HG02759 (cell line): ENCODE data around the gene DYRK1A.

ENCODE experiments used
- ATAC-seq: cut with Tn5 transposase; IDR thresholded peaks from one replicate; pipeline ENCODE4 v1.9.1; 2021; ENCODE audit warnings: mild to moderate bottlenecking, moderate library complexity; ENCODE audit not compliant: unreplicated experiment

DYRK1A gene

DNA sequence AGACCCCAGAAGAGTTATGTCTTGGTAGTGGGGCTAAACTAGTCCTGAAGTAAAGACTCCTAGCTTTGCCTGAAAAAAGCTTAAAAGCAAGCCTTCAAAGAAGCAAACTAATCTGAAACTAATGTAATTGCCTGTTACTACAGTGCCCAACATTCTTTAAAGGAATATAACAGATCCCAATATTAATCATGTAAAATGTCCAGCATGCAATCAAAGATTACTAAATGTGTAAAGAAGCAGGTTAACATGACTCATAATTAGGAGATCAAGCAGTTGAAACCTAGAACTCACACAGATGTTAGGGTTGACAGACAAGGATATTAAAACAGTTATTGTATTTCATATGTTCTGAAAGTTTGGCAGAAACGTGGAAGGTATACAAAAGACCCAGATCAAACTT, 17.8 kb downstream of the DYRK1A start:
- ATAC-seq = no peak

DNA sequence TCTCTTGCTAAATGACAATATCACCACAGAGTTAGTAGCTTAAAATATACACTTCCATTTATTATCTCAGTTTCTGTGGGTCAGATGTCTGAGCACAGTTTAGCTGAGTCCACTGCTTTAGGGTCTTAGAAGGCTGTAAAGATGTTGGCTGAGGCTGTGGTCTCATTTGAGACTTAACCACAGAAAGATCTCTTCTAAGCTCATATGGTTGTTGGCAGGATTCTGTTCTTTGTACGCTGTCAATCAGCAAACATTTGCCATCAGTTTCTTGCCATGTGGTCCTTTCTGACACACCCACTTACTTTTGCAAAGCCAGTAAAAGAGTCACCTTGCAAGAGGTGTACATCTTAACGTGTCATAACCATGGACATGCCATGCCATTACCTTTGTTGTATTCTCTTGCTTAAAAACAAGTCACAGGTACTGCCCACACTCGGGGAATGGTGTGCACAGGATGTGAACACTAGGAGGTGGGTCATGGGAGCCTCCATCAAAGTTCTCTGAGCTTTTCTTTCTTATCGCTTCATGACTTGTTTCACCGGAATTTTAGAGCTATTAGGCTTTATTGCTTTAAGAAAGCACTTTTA, 18.7 kb downstream of the DYRK1A start:
- ATAC-seq = no peak

- ATAC-seq = no peak
These were observed 19.6 kb downstream of the DYRK1A start for GRCh38 chr21:37386151-37386550.

DNA sequence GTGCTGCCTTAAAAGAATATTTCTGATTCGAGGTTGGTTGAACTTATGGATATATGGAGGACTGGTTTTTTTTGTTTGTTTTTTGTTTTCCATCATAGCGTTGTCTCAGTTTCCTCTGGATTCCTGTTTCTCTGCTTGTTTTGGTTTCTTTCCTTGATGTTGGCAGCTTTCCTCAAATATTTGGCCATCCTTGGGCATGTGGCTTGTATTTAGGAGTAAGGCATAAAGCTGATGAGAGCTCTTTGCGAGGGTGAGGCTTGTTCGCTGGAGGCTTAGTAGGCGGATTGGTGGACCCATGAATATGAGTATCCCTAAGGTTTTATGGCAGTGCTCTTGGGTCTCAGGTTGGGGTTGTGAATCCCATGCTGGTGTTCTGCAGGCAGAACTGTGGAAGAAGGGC, 22.9 kb downstream of the DYRK1A start:
- no peak for ATAC-seq

- no peak for ATAC-seq
These were observed 25.1 kb downstream of the DYRK1A start for GRCh38 chr21:37391666-37392065.

DNA sequence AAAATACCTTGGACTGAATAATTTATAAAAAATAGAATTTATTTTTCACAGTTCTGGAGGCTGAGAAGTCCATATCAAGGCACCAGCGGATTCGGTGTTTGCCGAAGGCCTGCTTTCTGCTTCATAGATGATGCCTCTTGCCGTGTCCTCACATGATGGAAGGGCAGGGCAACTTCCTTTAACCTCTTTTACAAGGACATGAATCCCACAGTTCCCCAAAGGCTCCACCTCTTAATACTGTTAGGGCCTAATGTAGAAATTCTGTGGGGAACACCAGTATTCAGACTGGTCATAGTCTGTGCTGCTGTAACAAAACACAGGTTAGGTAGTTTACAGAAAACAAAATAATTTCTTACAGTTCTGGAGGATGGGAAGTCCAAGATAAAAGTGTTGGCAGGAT, 25.9 kb downstream of the DYRK1A start:
- ATAC-seq = no peak

DNA sequence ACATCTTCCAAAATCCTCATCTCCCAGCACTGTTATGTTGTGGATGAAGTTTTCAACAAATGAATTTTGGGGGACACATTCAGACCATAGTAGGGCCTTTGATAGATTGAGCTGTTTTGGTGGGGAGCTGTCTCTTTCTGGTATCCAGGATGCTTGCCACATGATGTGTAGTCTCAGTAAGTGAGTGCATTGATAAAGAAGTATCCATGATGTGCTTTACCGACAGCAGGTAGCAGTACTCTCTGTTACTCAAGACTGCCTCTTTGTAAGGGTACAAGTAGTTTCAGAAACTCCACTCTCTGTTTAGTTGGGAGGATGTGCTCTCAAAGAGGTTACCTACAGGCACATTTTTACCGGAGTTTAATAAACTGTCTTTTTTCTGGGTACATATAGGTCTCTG, 26.5 kb downstream of the DYRK1A start:
- ATAC-seq = no peak

GRCh38 chr21:37393786-37394185, 27.2 kb downstream of the DYRK1A start:
- ATAC-seq = no peak

DNA sequence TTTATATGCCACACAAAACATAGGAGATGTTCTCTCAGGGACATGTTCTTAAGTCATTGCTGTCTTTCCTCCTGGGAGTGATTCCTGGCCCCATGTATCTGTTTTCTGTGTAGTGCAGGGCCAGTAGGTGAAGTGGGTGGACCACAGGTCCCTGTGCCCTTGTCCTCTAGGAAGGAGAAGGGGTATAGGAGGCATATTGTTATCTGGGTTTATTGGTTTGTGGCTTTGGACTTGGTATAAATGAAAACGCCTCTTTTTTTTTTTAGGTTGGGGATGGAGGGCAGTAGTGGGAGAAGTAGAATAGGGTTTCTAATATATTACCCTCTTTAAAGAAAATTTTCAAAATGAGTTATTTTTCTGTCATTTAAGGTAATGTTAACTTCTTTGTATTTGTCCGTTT, 29.4 kb downstream of the DYRK1A start:
- no peak for ATAC-seq

DNA sequence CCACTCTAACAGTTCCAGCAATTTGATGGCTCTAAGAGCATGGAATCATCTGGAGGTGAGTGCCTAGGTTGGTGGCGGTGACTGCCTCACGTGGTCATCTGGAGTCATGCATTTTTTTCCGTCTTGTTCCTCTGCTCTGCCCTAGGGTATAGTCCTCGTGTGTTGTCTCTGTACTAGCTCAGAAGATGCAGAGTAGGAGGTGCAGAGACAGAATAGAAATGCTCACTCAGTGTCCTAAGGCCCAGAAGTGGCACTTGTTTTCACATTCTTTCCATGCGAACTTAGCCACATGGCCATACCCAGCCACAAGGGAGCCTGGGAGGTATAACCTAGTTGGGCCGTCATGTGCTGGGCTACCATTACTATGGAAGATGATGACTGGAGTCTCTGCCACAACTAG, 30.3 kb downstream of the DYRK1A start:
- ATAC-seq = no peak

GRCh38 chr21:37398697-37399096, 32.1 kb downstream of the DYRK1A start:
- ATAC-seq = no peak

DNA sequence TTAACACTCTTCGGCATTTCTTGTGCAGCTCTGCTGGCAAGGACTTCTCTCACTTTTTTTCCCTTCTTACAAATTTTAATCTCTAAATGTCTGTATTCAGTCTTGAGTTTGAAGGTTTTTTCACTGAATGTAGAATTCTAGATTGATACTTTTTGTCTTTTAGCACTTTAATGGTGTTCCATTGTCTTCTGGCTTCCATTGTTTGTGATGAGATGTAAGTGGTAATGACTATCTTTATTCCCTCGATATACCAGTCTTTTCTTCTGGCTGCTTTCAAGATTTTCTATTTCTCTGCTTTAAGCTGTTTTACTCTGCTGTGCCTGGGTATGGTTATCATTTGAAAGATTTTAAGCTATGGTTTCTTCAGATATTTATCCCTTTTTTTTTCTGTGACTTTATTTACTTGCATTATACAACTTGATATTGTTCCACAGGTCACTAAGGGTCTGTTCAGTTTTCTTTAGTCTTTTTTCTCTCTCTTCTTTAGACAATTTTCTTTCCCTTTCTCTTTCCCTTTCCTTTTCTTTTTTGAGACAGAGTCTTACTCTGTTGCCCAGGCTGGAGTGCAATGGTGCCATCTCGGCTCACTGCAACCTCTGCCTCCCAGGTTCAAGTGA, 35.8 kb downstream of the DYRK1A start:
- no peak for ATAC-seq

DNA sequence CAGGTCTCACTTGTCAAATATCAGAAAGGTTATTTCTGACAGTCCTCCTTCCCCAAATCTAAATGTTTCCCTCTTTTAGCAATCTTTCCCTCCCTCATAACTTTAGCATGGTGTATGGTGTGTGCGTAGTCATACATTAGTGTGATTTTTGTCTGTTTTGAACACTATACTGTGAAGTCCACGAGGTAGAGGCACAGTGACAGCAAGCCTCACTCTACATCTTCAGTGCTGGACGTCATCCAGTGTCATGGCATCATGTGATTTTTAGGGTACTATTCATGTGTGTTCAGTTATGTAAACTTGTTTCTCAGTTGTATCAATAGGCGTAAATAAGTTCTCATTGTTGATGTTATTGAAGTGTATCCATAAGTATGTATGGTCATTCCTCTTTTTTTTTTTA, 39.1 kb downstream of the DYRK1A start:
- ATAC-seq = no peak

- ATAC-seq = no peak
These were observed 41.3 kb downstream of the DYRK1A start for GRCh38 chr21:37407719-37408420.

DNA sequence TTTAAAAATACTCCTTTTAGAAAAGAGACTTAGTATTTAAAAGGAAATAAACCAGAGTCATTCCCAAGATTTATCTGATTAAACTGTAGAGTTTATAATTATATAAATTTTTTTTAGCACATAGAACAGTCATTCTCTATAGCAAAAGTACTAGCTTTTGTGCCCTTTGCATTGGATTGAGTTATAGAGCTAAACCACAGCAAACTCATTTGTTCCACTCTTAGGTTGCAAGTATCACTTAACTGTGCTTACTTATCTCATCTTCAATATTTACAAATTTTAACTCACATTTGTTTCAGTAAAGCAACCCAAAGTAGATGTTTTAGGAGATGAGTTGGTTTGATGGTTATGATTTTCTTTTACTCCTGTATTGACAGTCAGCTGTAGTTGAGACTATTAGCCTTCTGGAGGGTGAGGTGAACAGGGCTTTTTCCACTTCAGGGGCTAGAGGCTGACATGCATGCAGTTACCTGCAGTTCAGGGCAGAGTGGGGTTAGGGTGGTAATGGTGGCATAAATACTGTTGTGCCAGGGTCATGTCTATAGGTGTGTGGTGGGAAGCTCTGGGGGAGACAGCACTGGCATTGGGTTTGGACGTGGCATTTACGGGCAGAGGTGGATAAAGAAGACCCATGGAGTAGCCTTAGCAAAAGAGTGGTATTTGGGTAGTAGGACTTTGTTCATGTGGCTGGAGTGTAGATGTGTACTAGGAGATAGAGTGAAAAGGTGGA, 42.1 kb downstream of the DYRK1A start:
- no peak for ATAC-seq

GRCh38 chr21:37410639-37411038, 44.1 kb downstream of the DYRK1A start:
- ATAC-seq = no peak

GRCh38 chr21:37412603-37413360, 46.2 kb downstream of the DYRK1A start:
- no peak for ATAC-seq

DNA sequence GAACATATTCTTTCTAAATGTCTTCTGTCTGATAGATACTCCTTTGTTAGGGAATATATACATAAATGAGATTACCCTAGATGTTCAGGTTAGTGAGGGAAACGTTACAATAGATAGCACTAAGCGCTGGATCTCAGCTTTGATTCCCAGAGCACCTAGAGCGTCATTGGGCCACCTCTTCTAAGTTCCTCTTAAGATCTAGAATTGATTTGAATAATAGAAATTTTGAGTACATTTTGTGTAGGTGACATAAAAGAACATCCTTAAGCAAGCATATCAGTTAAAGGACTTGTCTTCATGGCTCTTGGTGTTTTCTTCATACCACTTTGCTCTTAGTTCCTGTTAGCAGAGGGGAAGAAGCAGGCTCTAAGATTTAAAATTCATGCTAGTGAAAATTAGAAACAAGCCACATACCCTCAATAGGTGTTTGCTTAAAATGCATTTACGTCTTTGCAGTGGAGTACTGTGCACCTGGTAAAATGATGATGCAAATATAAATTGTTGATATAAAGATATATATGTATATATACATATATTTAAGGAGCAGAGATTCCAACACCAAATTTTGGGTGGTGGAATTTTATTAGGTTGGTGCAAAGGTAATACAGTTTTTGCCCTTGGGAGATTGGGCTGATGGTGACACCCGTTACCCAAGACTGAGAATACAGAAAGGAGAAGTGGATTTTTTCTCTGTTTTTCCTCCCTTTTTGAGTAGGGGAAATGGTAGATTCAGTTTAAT, 47.1 kb downstream of the DYRK1A start:
- ATAC-seq = no peak

DNA sequence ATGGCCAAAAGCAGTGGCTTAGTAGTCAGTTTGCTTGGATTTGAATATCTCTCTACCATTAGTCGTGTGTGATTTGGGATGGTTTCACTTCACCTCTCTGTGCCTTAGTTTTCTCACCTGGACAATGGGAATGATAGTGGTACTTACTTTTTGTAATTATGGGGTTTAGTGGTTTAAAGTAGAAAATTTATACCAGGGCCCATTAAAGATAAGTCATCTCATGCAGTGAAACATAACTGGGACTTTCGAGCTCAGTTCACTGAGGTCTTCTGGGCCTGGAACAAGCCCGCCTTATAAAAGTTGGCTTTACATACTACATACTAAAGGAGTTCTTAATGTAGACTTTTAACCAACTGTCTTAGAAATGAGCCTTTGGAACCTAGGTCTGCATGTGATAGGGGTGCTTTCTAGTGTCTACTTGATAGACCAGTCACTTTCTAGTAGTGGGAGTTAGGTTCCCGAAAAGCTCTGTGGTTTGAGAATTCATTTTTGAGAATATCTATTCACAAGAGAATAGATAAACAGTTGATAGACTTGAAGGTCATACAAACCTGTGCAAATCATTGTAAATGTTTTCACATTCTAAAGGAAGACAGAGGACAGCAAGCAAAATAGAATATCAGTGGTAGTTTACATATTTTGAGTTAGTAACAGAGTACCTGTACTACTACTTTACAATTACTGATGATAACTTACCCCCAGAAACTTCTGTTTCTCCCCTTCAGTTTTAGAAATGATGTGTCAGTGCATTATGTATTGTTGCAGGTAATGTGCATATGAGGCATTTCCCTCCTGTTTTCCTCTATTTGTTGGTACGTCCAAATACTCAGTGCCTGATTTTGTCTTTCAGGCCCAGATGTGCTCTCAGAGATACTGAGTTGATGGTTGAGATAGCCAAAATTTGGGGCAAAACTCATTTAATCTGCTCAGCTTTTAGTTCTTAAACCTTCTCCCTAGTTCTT, 48.0 kb downstream of the DYRK1A start:
- no peak for ATAC-seq
